Stimulated activated naive CD4-positive, alpha-beta T cell treated with Interleukin-2 at 50 U/mL for 16 hours (primary cell): ENCODE data around the gene KYAT1.

Experiments used
- DNase-seq: peaks from one replicate; lab custom pipeline; 2025; lab: John Stamatoyannopoulos, UW

KYAT1 gene

DNA sequence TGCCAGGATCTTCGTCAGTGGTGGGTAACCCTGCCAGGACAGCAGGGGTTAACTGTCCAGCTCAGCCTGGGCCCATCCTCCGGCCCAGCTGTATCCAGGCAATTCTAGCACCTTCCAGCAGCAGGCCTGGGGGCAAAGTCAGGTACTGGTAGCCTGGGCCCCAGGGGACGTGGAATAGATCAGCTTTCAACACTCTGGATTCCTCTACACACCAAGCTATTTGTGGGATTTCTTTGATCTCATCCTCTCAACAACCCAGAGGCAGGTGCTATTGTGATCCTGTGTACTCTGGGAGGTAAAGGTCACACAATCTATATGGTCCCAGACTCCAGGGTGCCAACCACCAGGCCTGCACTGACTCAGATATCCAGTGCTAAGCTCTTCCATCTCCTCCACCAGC, 43.4 kb downstream of the KYAT1 start:
- no peak for DNase-seq

DNA sequence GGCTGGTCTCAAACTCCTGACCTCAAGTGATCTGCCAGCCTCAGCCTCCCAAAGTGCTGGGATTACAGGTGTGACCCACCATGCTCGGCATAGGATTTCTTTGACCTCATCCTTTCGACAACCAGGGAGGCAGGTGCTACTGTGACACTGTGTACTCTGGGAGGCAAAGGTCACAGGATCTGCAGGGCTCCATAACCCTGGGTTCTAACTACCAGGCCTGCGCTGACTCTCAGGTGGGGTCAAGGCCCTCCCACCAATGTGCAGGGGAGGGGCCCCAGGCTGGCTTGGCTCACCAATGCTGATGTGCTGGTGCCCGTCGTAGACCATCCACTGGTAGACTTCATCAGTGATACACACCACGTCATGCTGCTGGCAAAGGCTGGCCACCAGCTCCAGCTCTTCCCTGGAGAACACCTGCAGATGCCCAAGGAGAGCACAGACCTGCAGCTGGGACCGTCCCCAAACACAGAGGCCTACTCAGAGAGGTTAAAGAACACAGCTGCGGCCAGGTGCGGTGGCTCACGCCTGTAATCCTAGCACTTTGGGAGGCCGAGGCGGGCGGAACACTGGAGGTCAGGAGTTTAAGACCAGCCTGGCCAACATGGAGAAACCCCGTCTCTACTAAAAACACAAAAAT, 45.1 kb downstream of the KYAT1 start:
- DNase-seq: no peak

DNA sequence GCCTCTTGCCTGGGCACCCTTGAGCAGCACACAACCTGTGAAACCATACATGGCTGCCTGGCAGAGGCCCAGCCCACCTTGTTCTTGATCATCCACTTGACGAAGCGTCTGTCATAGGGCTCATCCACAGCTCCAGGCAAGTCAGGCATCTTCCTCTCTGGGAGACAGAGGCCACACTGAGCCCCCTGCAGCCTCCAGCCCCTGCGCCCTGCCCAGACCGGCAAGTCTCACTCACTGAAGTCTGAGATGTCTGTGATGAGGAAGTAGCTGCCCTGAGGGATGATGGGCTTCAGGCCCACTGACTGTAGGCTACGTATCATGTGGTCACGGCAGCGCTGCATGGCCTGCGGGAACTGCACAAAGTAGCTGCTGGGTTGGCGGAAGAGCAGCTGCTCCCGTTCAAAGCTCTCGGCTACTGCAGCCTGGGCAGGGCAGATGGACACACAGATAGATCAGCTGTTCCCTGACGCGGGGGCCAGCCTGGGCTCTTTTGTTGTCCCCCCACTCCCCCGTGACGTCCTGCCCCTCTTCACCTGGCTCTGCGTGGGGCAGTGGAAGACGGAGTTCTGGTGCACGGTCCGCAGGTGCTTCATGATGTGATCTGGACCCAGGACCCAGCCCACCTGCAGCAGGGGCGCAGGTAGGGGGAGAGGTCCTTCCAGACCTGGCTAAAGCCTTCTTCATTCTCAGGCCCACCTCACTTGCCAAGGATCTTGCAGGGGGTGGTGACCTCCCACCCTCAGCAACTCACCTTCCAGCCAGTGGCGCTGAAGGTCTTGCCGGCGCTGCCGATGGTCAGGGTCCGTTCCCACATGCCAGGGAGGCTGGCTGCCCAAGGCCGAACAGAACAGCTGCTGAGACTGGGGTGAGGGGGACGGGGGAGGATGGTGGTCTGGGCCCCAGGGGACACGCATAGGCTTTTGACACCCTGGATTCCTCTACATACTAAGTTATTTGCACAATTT, 46.2 kb downstream of the KYAT1 start:
- DNase-seq: no peak

DNA sequence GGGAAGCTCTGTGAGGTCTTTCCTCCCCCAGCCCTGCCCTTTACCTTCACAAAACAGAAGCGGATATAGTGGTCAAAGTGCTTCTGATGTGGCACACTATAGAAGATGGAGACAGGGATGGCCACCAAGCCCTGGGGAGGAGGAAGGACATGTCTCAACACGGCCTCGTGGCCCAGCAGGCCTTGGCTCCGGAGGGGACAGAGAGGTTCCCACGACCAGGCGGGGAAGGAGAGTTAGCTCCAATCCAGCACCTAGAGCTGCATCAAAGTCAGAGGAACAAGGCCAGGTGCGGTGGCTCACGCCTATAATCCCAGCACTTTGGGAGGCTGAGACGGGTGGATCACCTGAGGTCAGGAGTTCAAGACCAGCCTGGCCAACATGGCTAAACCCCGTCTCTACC, 48.1 kb downstream of the KYAT1 start:
- DNase-seq: no peak

DNA sequence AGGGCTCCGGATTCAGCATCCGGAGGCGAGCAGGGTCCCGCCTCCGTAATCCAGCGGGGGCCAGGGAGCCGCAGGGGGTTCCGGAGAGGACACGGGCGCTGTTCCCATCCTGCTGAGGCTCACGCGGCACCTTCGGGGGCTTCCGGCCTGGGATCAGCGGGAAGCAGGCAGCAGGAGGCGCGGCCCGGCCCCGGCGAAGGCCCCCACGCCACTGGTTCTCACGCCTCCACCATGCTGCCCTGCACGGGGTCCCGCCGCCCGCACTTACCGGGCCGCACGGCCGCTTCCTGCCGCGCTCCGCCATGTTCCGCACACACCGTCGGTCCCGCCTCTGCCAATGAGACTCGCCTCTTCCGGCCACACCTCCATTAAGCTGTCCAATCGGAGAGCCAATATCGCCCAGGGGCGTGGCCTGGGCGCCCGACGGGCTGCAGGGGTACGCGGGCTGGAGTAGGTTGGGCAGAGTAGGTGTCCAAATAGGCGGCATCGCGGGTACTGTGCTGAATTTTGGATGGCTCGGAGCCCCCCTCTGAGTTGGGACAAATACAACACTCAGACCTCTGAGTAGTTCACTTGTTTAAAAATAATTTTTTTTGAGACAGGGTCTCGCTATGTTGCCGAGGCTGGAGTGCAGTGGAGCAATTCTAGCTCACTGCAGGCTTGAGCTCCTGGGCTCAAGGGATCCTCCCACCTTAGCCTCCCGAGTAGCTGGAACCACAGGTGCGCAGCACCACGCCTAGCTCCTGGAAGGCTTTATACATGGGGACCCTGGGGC, 52.1 kb downstream of the KYAT1 start, which contains the start of gene SPOUT1:
Gene SPOUT1 (minus strand): TSS at position 318 of the 775 bp plus-strand sequence. CDS start 14 bp downstream, at position 304.
- DNase-seq: peak; percentile 89

DNA sequence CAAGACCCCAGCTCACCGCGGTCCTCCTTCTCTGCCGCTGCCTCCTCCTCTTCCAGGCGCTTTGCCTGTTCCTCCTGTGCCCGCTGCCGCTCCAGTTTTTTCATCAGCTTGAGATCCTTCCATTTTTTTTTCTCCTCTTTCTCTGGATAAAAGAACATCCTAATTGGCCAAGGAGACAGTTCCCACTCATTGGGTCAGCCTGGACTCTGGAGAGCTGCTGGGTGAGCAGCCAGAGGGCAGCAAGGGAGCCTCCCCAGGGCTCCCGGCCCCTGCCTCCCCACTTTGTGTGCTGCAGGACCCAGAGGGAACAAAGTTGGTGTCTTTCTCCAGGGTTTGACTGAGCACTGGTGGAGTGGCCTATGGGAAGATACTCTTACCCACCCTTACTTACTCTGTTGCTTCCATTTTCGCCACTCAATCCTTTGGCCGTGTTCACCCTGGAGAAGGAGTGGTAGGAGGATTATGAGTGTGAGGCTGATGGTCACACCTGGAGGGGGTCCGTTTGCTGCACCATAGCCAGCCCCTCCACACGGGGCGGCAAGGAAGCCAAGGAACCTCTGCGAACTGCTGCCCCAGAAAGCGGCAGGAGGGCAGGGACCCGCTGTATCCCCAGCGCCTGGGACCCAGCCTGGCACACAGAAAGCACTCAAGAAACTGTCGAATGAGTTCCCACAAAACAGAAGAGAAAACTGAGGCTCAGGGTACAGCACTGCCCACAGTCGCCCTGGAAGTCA, 52.9 kb downstream of the KYAT1 start:
- DNase-seq: no peak

DNA sequence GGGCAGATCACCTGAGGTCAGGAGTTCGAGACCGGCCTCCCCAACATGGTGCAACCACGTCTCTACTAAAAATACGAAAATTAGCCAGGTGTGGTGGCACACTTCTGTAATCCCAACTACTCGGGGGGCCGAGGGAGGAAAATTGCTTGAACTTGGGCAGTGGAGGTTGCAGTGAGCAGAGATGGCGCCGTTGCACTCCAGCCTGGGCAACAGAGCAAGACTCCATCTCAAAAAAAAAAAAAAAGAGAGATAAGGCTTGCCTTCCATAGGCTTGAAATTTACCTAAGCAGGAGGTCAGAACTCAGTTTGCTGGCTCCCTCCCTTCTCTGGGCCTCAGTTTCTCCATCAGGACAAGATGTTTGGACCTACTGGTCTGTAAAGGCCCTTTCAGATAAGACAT, 53.5 kb downstream of the KYAT1 start:
- no peak for DNase-seq

DNA sequence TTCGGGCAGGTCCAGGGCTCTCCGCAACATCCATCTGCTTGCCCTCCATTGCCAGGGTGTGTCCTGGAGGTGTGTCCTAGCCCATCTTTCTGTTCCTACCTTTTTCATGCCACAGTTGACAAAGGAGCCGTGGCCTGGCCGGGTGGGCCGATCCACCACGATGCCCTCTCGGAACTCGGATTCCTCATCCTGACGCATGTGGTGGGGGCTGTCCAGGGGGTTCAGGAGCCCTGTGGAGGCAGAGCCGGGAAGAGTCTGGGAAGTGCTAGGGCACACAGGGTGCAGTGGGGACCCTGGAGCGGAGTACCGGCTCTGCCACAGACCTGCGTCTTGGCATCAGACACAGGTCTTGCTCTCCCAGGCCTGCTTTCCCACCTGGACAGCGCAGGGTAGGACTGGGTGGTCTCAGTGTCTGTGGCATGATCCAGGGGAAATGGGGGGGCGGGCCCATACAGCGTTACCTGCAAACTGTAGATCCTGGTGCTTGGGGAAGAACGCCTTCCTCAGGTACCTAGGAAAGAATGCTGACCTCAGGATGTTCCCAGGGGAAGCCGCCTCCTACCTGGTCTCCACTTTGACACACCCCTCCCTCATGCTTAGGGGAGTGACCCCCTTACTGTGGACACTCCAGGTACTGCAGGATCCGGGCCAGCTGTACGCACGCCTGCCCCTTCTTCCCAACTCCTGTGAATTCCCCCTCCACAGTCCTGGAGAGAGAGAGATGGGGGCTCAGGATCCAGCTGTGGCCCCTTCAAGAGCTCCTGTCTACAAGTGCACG, 55.6 kb downstream of the KYAT1 start:
- DNase-seq: no peak

DNA sequence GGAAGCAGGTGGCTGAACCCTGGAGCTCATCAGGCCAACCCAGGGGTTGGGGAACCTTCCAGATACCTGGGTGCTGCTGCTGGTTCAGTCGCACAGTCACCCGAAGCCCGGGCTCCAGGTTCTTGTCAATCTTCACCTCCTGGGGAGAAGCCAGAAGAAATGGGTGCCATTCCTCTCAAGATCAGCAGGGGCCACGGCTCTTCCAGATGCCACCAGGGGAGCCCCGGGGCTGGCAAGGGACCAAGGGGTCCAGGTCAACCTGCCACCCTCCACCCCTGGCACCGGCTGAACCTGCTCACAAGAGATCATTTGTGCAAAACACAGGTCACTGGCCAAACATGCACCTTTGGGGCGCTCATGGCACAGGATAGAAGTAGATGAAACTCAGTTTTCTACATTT, 56.8 kb downstream of the KYAT1 start:
- DNase-seq: no peak

DNA sequence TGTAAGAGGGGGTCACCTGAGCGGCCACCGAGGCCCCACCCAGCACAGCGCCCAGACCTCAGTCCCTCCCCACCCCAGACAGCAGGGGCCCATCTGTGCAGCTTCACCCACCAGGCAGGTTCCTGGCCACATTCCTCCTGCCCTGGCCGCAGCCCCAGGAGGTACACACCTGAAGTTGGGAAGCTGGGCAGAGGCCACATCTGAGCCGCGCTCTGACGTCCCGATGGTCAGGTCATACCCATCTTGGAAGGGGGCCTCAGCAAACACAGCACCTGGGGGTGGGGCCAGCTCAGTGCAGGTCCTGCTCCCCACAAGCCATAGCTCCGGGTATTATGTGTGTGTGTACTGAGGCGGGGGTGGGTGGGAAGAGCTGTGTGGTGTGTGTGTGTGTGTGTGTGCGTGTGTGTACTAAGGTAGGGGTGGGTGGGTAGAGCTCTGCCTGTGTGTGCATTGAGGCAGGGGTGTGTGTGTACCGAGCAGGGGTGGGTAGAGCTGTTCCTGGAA, 57.8 kb downstream of the KYAT1 start:
- no peak for DNase-seq

DNA sequence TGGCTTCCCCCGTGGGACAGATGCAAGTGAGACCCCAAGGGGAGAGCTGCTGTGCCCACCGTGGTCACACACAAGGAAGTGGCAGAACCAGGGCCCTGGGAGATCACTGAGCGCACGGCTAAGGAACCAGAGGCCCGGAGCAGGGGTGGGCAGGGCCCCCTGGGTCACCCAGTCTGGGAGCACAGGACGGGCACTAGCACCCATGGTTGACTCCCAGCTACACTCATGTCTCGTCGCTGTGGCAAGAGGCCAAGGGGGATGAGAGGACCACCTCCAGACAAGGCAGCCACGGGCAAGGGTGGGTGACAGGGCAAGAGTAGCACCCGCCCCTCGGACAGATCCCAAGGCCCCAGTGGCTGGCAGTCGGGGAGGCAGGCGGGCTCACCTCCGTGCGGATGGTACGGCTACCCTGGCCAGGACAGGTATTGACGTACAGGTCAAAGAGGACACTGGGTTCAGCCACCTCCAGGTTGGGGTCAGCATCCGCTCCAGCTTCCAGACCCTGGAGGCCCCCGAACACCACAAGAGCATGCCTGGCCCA, 58.3 kb downstream of the KYAT1 start:
- DNase-seq: no peak

DNA sequence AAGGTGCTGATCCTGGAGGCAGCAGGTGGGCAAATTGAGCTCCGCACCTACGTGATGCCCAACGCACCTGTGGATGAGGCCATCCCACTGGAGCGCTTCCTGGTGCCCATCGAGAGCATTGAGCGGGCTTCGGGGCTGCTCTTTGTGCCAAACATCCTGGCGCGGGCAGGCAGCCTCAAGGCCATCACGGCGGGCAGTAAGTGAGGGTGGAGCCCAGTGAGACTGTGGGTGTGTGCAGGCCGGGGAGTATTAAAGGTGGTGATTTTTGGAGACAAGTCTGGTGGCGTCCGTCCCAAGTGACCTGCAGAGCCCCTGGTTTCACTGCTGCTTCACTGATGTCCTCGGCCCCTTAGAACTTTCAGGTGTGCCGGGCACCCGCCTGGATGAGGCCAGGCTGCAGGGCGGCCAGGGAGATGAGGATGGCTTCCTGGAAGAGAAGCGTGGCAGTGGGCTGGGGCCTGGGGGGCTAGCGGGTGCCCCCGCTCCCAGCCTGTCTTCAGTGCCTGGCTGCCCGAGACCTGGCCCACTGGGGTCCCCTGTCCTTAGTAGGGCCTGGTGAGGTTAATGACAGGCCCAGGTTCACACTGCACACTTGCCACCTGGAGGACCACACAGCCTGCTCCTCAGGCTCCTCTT, 59.2 kb downstream of the KYAT1 start:
- DNase-seq: no peak

DNA sequence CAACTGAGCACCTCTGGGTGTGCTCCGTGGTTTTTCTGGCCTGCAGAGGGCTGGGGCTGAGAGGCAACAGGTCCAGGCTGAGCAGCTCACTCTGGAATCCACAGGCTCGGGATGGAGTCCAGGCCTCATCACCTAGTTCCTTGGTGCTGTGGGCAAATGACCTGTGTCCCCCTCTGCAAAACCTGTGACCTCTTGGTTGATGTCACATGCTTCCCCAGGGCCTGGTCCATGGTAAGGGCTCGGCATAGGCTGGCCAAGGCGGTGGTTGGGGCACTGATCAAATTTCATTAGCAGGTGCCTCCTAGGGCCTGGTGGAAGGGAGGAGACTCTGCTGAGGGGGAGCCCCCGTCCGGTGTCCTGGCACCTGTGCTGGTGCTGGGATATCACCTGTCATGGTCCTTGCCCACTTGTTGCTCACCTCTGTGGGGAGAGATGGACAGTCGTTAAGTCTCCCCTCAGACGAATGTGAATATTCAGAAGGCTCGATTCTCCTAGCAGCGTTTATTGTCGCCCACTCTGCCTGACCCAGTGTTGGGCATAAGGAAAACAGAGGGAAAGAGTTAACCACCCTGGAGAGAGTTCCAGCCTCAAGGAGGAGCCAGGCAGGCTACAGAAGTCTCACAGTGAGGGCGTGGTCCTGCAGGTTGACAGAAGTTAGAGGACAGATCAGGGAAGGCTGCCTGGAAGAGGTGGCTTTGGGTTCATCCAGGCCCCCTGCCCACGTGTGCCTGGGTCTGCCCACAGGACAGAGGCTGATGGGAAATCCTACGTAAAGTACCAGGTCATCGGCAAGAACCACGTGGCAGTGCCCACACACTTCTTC, 60.0 kb downstream of the KYAT1 start:
- no peak for DNase-seq

DNA sequence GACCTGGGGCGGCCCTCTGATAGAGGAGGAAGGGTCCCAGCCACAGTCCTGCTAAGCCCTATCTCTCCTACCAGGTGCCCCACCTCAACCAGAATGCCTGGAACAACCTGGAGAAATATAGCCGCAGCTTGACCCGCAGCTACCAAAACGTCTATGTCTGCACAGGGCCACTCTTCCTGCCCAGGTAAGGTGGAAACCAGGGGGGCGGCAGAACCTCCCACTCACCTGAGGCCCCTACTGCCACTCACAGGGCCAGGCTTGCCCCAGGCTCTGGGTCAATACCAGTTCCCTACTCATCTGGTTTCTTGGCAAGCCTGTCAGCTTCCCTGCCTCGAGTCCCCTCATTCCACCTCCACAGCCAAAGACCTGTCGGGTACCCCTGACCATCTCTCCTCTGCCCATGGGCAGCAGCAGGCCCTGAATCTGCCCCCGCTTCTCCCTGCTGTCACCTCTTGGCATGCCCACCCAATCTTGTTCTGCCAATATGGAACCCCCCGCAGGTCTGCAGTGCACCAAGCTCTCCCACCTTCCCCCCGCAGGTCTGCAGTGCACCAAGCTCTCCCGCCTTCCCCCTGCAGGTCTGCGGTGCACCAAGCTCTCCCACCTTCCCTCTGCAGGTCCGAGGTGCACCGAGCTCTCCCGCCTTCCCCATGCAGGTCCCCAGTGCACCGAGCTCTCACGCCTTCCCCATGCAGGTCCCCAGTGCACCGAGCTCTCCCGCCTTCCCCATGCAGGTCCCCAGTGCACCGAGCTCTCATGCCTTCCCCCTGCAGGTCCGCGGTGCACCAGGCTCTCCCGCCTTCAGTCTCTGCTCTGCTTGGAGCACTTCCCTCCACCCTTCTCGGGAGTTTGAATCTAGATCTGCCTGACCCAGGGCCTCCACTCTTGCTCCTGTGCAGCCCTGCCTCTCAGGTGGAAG, 60.8 kb downstream of the KYAT1 start:
- no peak for DNase-seq

DNA sequence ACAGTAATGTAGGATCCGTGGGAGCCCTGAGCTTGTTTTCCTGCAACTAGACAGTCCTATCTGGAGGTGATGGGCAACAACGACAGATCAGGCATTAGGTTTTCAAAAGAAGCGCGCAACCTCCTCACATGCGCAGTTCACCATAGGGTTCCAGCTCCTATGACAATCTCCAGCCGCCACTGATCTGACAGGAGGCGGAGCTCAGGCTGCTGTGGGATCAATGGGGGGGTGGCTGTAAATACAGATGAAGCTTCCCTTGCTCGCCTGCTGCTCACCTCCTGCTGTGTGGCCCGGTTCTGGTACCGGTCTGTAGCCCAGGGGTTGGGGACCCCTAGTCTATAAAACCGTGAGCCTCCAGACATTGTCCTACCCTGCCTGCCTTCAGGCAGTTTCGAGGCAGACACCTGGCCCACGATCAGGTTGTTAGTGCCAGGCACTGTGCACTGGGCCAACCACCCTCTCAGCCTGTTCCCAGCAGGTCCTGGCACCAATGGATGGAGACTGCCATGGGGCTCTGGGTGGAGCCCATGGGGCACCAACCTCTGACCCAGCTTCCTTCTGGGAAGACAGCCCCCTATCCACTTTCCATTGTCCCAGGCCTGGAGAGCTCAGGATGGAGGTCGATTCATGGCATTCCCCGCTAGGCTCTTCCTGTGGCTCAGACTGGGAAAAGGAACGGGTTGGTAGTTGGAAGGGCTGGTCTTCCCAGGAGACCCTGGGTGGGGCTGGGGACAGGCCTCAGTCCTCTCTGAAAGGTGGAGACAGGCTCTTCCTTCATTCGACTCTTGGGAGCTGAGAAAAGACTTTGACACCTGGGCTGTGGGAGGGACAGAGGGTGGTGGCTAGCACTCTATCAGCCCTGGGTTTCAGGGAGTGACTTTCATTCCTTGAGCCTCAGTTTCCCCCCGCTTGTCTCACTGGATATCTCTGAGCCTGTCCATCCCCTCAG, 61.8 kb downstream of the KYAT1 start:
- no peak for DNase-seq

DNA sequence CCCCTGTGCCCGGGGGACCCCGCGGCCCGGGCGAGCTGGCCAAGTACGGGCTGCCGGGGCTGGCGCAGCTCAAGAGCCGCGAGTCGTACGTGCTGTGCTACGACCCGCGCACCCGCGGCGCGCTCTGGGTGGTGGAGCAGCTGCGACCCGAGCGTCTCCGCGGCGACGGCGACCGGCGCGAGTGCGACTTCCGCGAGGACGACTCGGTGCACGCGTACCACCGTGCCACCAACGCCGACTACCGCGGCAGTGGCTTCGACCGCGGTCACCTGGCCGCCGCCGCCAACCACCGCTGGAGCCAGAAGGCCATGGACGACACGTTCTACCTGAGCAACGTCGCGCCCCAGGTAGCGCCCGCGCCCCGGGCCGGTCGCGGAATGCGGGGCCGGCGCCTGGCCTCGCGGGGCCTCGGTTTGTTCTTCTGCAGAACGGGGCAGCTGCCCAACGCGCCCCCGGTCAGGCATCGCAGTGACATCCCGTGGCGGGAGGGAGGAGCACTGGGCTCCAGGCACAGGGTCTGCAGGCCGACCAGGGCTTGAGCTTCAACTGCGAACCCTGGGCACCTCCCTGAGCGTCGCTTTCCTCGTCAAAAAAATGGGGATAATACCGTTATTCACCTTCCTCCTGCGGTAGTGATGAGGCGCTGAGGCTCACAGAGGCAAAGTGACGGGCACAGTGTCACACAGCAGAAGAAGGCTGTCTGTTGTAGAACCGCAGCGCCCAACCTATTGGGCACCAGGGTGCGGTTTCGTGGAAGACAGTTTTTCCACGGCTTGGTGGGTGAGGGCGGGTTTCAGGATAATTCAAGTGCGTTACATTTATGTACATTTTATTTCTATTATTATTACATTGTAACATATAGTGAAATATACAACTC, 62.7 kb downstream of the KYAT1 start:
- peak; percentile 22 for DNase-seq
